ENCODE results near the gene TOPORS.

- TF ChIP-seq CTCF (IDR thresholded peaks at IDR 0.05; ENCODE audit: insufficient read depth, low read length, poor library complexity, severe bottlenecking) (no peak), EZH2phosphoT487 (conservative IDR thresholded peaks at IDR 0.05; ENCODE audit: low read length) (no peak)
Observed at GRCh38 chr9:32500768-32501167, 51.6 kb downstream of the TOPORS start.
